Uterus (tissue), 2 donors: ENCODE results near the gene SMIM32.

Experiments used
- POLR2A ChIP-seq, 2 donors: fragments of 450-650 bp; IDR thresholded peaks; one replicate each; pipeline ENCODE4 v1.6.1; 2016; ENCODE audit warnings: antibody characterized with exemption in 2 of 2, mild to moderate bottlenecking in 1 of 2, moderate library complexity in 1 of 2
- TF ChIP-seq, protein P1 (sequence below), 4 experiments: fragments of 200-600 bp in 2 of 4; fragments of 450-650 bp in 2 of 4; sonication (generic) in 2 of 4; IDR thresholded peaks; one replicate each; pipeline ENCODE4 v1.5.1; 2016 to 2019; ENCODE audit warnings: antibody characterized with exemption in 4 of 4, mild to moderate bottlenecking in 2 of 4, moderate library complexity in 1 of 4

DNA sequence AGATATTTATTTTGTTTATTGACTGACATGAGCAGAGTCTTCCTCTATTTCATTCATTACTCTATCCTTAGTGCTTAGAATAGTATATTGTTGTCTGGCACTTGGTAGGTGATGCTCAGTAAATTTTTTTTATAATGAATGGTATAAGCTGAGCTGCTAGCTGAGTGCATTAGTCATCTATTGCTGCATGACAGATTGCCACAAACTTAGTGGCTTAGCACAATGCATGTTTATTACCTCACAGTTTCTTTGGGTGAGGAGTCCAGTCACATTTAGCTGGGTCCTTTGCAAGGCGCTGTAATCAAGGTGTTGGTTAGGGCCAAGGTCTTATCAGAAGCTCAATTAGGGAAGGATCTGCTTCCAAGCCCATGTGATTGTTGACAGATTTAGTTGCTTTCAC is 37.2 kb downstream of the SMIM32 start:
- TF ChIP-seq POLR2A (IDR thresholded peaks at IDR 0.05) = no peak
- TF ChIP-seq, protein P1, sequence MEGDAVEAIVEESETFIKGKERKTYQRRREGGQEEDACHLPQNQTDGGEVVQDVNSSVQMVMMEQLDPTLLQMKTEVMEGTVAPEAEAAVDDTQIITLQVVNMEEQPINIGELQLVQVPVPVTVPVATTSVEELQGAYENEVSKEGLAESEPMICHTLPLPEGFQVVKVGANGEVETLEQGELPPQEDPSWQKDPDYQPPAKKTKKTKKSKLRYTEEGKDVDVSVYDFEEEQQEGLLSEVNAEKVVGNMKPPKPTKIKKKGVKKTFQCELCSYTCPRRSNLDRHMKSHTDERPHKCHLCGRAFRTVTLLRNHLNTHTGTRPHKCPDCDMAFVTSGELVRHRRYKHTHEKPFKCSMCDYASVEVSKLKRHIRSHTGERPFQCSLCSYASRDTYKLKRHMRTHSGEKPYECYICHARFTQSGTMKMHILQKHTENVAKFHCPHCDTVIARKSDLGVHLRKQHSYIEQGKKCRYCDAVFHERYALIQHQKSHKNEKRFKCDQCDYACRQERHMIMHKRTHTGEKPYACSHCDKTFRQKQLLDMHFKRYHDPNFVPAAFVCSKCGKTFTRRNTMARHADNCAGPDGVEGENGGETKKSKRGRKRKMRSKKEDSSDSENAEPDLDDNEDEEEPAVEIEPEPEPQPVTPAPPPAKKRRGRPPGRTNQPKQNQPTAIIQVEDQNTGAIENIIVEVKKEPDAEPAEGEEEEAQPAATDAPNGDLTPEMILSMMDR (IDR thresholded peaks at IDR 0.05) = no peak
